HCEC 1CT (cell line): Measurements from ENCODE around the gene ERC2.
"Not testable (repeated sequence)": the region's sequence is repeated elsewhere in the genome, so short reads cannot be mapped to it uniquely, and the experiment has no call there.

ENCODE experiments used
- DNase-seq: peaks from one replicate; pipeline ENCODE4 v3.0.0-alpha.2; 2017

Gene ERC2

DNA sequence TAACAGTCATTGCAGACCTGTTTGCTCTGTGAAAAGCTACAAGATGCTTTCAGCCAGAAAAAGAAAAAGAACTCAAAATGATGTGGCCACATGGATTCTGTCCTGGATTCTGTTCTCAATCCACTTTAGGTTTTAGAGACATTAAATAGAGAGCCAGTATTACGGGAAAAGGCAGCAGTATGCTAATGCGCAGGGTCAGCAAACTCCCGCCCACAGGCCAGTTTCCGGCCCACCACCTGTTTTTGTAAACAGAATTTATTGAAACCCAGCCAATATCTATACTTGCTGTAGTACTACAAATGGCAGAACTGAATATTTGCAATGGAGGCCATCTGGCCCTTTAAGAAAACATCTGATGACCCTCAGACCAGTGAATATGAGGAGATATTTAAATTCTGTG lies 416.1 kb downstream of the ERC2 start:
- DNase-seq = no peak

DNA sequence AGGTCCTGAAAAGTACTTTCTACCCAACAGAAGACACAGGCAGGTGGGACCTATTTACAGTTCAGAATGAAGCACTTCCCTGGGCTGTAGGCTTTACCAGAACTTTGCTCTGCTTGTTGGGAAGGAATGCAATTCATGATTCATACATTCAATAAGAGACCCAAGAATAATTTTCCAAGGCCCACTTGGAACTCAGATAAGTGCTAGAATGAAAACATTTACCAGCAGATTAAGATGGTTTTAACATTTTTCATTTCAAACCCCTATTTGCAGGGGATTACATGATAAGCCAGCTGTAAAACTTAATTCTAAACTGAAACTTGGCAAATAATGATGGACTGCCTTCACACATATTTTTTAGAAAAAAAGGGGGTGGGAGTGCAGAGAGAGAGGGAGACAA lies 417.2 kb downstream of the ERC2 start:
- DNase-seq = no peak

DNA sequence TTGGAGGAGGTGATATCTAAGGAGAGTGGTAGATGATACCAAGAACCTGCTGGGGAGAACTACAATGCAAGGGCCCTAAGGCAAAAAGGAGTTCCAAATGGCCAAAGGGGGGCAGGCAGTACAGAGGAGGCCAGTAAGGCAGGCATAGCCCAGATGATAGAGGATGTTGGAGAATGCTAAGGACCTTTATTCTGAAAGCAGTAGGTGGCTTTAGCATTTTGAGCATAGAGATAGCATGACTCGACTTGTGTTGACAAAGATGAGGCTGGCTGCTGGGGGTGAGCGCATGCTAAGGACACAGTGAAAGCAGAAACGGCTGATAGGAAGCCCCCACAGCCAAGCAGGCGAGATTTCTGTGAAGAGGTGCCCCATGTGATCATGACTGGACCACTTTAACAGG lies 419.3 kb downstream of the ERC2 start:
- DNase-seq = no peak

DNA sequence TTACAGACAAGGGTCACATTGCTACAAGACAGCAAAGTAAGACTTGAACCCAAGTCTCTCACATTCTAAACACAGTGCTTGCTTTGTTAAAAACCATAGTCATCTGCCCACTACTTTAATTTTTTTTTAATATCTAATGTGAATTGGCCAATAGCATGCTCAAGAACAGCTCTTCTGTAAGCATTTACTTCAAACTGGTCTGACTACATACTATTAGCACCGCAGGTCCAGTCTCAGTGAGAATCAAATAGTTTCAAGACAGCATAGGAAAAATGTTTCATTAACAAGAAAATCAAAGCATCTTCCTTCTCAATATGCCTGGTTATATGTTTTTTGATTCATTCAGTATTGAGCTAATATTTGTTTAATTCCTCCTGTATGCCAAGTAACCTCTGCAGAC lies 419.9 kb downstream of the ERC2 start:
- DNase-seq = no peak

DNA sequence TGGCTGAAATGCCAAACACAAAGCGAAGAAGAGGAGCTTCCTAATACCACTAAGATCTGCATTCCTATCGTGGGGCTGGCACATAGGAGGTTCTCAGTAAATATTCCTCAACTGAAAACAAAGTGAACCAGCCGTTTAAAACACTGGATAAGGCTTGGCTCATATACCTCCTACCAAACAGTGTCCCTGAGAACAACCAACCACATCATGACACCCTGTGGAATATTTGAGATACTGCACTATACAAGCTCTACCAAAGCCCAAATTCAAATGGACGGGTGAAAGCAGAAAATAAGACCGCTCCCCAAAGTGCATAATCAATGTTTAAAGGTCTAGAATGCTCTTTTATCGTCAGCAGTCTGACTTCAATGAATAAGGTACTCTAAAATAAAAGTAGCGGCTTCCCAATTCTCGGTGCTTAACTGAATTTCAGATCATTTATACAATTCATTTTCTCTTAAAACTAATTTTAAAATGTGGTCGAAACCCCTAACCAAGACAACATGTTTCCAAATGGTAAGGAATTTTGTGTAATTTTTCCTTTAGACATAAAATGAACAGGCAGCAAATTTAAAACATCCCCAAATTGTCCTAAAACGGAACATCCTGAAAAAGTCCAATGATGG lies 425.8 kb downstream of the ERC2 start:
- DNase-seq = peak; percentile 24

DNA sequence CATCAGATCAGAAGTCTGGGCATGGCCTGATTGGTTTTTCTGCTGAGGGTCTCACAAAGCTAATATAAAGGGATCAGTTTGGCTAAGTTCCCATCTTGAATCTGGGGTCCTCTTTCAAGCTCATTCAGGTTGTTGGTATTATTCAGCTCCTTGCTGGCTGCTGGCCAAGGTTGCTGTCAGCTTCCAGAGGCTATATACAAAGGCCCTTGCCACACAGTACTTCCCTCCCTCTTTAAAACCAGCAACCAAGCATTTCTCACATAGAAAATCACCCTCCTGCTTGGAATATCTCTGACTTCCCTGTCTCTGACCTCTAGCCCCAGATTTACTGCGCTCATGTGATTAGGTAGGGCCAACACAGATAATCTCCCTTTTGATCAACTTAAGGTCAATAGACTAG lies 442.9 kb downstream of the ERC2 start:
- no peak for DNase-seq

DNA sequence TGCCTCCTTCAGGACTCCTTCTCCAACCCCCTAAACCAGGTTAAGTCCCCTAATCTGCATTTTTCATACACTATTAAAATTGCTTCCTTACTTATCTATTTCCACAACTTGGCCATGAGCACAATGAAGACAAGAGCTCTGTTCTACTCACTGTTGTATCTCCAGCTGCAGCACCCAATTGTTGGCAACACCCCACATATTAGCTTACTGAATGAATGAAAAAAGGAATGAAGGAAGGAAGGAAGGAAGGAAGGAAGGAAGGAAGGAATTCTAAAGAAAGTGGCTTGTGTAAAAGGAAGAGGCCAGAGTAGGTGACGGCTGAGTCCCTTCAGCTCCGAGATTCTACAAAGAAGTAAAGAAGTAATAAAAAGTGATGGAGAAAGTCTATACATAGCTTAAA lies 444.7 kb downstream of the ERC2 start:
- no peak for DNase-seq

DNA sequence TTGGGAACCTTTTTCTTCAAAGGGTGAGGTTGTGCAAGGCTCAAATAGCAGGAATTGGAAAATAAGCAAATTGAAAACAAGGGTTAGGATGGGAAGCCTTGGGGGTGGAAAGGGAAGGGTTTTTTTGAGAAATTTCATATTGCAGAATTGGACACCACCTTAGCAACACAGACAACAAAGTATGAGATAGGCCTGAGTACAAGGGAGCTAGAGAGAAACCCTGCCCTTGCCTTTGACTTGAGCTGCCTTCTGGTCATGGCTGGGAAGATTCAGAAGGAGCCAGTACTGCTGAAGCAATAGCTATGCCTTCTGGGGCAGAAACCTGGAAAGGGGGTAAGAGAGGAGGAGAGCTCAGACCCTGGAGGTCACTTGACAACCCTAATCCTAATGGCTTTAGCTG lies 445.6 kb downstream of the ERC2 start:
- DNase-seq = no peak

DNA sequence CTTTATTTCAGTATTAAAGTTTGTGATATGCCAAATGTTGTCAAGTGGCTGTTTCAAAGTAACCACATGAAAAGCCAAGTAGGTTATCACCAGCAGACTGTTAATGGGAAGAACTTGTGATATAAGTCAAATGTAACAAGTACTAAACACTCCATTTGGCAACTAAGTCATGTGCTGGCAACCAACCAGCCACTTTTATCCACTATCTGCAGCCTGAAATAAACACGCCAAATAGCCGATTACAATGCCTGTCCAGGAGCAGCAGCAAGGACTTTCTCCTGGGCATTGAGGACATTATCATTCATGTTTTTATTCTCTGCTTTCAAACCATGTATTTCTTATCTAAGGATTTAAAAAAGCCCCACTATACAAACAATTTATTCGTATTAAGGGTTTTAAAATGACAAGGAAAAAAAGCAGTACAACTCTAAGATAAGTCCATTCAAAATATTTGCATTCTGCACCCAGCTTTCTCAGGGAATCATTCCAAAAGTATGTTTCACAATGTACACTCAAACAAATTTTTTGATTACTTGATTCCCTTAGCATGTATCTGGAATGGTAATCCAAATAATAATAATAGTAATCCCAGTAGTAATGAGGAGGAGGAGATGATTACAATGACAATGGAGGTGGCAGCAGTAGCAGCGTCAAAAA lies 448.6 kb downstream of the ERC2 start:
- no peak for DNase-seq

DNA sequence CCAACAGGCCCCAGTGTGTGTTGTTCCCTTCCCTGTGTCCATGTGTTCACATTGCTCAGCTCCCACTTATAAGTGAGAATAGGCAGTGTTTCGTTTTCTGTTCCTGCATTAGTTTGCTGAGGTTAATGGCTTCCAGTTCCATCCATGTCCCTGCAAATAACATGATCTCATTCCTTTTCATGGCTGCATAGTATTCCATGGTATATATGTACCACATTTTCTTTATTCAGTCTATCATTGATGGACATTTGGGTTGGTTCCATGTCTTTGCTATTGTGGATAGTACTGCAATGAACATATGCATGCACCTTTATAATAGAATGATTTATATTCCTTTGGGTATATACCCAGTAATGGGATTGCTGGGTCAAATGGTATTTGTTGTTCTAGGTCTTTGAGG lies 452.9 kb downstream of the ERC2 start:
- not testable (repeated sequence) for DNase-seq

DNA sequence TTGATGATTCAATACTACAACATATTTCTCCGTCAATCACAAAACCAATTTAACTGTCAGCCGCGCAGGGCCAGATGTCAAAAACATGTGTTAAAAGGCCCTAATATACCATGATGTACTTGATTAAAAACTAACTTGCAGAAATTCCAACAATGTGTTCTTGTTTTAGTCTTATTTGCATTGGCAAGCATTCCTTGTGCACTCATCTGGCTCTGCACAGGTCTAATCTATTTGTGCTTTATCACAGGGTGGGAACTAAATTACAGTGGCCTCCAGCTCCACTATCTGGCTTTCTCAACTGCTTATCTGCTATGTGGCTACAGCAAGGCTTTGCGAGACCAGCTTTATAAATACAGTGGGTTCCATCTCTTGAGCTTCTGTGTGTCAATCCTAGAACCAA lies 455.5 kb downstream of the ERC2 start:
- no peak for DNase-seq

DNA sequence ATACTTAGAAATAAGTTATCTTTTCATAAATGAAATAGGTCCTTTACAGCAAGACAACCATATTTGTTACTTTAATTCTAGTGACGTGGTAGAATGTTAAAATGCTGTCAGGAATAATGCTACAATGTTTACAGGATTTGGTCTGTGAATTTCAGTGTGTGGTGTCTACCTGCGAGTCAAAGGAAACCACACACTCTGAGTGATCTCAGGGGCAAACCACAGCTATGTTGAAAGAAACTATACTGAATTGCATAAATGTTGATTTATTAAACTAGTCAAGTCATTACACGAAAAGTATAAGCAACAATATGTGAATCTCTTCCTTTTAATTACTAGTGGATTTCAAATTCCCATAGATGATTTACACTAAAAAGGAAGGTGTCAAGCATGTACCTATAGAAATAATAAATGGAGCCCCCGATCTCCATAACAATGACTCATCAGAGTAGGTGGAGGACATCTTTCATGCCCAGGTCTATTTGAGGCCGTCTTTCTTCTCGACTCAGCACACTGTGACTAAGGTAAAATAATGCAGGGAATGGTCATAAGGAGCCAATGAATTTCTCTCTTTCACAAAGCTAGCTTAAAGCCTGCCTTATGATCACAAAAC lies 463.0 kb downstream of the ERC2 start:
- no peak for DNase-seq

DNA sequence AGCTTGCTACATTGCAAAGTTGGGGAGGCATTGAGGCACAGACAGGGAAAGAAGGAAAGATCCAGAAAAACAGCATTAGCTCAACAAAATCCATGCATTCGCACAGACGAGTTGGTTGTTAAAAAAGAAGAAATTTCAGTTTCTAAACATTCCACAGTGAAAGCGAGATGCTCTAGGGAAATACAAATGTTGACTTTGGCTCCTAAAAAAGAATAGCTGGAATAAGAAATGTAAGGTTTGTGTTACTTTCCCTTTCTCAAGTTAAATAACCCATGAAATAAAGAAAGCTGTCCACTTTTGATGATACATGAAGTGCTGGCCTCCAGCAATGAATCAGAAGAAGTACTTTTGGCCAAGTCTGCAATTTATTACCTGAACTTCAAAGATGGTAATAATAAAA lies 465.1 kb downstream of the ERC2 start:
- no peak for DNase-seq

DNA sequence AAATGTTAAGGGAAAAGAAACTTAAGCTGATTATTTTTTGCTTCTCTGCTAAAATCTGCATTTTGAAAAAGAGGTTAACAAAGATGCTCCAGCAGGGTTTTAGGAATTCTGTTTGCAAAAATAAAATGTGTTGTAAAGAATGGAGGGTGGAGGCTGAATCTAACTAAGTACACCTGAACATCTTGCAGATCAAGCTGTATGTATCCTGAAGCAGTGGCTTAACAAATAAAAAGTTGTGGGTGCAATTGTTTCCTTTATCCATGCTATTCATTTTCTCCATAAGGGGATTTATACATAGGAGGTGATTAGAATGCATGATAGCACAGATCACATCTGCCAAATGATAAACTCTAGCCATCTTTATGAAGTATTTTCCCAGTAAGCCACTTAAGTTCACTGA lies 466.3 kb downstream of the ERC2 start:
- no peak for DNase-seq

DNA sequence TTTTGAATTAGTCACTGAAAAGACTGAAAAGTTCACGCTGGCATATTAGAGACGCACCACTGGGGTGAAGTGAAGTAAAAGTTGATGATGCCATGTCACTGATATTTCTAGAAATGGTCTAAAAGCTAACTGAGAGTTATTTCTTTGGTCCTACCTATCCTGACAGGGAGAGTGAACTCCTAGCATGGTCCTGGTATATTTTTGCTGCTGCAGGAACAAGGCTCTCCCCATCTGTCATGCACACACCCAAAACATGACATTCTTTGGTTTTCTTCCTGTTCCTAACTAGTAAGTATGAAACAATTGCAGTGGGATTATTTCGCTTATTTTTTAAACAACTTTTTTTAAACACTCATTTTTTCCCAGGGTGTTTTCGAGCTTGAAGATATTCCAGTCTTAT lies 466.7 kb downstream of the ERC2 start:
- DNase-seq = no peak

DNA sequence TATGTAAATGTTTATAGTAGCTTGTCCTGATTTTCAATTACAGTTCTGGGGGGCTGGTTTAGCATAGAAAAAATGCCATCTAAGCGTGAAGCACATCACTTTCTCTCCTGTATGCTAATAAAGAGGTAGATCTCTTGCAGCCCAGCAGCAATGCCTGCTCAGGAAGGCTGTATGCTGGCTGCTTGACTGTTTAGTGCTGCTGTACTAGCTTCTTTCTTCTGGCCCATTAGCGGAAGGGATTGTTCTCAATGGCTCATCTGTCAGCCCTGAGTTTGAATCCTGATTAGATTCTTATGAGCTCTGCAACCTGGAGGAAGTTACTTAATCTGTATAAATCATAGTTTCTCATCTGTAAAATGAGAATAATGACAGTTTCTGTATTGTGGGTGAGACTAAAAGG lies 478.9 kb downstream of the ERC2 start:
- DNase-seq = no peak

DNA sequence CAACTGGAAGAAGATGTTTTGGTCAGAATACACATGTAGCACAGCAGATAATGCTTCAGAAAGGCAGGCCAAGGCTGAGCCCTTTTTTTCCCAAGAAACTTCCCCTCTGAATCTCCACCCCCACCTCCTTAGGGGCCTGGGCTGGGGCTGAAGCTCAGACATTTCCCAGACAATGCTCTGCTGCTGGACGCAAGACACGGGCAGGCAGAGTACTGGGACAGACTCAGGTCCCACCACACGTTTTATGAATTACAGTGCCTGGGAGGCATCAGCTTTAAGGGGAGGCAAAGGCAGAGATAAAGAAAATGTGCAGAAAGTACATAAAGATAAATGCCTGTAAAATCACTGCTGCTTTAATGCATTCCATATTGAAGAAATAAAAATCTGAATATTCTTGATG lies 479.4 kb downstream of the ERC2 start:
- DNase-seq = no peak

DNA sequence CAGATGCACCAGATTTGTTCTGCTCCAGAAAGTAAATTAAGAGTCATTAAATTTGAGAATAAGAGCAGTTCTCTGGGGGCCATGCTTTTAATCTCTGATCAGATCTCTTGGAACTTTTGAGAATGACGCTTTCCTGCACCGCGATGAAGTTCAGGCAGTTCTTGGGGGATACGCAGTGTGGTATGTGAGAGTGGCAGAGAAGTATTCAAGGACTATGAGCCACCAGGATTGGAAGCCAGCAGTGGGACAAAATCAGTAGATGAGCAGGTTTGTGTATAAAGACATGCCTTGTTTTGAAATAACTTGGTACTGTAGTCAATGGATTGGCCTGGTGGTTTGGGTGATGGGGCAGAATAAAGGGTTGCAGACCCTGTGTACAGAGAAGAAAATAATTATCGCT lies 483.6 kb downstream of the ERC2 start:
- DNase-seq = no peak

DNA sequence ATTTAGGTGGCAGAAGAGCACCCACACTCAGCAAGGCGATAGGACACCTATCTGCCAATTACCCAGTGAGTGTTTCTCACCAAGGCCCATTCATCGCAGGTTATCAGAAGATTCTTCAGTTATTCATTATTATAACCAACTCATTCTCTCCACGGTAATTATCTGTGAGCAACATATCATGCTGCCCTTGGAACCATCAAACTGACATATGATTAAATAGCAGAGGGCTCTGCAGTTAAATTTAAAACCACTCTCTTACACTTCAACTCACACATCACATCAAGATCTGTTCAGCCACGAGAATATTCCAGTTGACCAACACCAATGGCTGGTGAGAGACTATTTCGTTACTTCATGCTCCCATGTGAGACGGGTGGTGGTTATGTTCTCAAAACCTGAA lies 489.3 kb downstream of the ERC2 start:
- DNase-seq = no peak

DNA sequence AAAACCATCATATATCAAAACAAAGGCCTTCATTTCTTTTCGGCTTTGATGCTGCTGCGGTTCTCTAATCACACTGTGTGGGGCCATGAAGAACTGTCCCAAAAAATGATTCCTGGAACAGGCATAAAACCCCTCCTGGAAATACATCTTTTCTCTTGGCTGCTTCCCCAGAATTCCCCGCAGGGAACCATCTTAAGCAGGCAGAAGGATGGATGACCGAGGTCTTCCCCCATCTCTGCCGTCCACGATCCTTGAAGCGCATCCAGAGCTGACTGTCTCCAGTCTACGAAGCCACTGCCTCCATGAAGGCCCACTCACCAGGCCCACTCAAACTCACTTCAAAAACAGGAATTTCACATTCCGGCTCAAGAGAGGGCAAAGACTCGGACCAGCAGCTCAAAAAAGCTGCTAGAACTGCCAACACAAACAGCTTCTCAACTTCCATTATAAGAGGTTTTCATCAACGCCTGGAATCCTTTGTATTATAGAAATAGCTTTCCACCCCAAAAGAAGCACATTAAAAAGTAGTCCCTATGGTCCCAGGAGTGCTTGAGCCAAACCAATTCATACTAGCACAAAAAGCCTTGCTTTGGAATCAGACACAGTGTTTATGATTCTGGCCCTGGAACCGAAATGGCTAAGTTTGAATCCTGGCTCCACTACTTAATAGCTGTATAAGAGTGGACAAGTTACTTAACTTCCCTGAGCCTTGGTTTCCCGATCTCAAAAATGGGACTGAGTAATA lies 493.7 kb downstream of the ERC2 start:
- DNase-seq = no peak

DNA sequence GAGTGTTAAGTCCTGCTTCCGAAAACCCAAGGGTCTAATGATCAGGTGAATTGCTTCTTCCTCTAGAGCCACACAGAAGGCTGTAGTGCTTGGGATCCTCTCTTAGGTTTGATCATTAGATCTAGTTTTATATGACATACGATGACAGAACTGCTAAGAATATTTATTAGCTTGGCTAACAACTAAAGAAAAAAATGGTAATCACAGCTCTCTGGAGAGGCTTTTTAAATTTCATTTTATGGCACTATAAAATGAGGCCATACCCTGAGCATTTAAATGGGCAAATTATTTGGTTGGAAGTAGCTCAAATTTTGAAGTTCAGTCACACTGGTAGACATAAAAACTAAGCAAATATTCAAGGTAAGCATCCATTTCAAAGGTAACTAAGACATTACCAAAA lies 498.6 kb downstream of the ERC2 start:
- no peak for DNase-seq

DNA sequence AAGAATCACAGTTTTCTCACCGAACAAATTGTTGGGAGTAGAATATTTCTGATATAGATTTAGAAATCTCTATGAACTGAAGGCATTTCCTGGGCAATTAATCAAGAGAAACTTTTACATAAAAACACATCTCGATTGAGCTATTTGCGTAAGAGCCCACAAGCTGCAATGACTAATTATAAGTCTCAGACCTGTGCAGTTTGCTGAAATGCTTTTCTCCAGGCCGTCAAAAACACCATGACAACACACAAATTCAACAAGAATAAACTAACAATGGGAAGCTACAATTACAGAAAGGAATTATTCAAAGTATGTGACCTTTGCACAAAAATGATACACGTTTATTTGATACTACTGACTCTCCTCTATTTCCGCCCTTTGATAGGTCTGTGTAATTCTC lies 499.9 kb downstream of the ERC2 start:
- DNase-seq = no peak

DNA sequence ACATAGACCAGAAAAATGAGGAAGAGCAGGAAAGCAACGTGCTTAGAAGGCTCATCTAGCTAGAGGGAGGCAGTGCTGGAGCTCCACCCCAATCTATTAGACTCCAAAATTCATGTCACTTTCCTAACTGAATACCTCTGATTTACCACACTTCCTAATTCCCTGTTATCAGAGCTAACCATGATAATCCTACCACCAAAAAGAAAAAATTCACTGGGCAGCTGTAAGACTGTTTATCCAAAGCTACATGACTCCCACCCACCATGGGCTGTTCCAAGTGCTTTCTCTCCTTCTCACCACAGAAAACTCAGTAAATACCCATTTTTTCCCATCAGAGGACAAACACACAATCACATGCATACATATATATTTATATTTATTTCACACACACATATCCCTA lies 501.7 kb downstream of the ERC2 start:
- DNase-seq = no peak

DNA sequence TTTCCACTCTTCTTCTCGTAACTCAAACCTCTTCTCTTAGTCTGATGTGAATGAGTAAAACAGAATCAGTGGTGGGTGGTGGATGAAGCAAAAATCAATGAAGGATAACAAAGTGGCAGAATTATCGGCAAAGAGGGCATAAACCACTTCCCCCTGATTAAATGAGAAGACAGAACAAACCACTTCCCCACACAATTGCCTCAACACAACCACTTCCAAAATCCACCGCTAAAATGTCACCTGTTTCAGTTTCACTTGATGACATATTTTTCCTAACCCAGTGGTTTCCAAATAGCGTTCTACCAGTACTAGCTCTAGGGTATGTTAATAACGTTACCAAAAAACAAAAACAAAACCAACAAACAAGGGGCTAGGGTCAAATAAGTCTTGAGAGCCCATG lies 502.5 kb downstream of the ERC2 start:
- DNase-seq = no peak
